Measurements from ENCODE around the gene AP1B1.

AP1B1 gene

GRCh38 chr22:29298641-29299040, 89.7 kb downstream of the AP1B1 start:
- DNase-seq, result no peak

DNA sequence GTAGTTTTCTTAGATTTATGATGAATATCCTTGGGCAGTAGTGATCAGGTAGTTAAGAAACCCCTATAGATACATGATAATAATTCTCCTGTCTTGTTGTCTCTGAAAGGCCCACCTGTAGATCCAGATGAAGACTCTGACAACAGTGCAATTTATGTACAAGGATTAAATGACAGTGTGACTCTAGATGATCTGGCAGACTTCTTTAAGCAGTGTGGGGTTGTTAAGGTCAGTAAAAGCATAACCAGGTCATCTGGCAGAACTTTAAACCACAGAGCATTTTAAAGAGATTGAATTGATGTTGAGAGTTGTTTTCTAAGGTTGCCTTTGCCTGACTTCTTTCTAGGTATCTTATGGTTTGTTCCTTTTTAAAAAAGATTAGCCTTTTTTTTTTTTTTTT, 96.0 kb downstream of the AP1B1 start:
- DNase-seq, result no peak

DNA sequence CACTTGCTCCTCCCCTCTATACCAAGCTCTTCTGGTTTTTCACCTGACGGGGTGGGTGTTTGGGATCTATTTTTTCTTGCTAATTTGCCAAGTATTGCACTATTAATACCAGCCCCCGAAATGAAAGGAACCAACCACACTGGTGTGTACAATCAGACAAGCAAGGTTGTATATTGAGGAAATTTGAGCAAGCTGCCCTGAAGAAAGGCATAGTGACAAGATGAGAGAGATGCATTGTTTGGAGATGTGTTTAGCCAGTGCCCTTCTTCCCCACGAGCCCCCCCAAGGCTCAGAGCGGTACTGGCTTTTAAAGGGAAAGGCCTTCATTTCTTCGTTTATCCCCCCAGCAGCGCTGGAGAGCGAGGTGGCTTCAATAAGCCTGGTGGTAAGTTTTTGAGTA, 97.2 kb downstream of the AP1B1 start:
- no peak for DNase-seq

GRCh38 chr22:29290061-29290460, 98.3 kb downstream of the AP1B1 start:
- no peak for DNase-seq

GRCh38 chr22:29288837-29289236, 99.5 kb downstream of the AP1B1 start:
- DNase-seq, result no peak

GRCh38 chr22:29284196-29284595, 104.2 kb downstream of the AP1B1 start:
- DNase-seq, result no peak

- DNase-seq, result no peak
These were observed 110.4 kb downstream of the AP1B1 start for GRCh38 chr22:29277927-29278326.
